Stimulated activated CD8-positive, alpha-beta memory T cell treated with anti-CD3 and anti-CD28 coated beads, Interleukin-7, amount 100 ng/mL, for 1 hour (primary cell): ENCODE data around the gene TSHR.
"Not testable (repeated sequence)": the region's sequence is repeated elsewhere in the genome, so short reads cannot be mapped to it uniquely, and the experiment has no call there.

Experiments
- DNase-seq, 2 donors: peaks; one replicate each; pipeline ENCODE4 v3.0.0-alpha.2; 2020; ENCODE audit warnings: low read depth in 2 of 2

TSHR gene

DNA sequence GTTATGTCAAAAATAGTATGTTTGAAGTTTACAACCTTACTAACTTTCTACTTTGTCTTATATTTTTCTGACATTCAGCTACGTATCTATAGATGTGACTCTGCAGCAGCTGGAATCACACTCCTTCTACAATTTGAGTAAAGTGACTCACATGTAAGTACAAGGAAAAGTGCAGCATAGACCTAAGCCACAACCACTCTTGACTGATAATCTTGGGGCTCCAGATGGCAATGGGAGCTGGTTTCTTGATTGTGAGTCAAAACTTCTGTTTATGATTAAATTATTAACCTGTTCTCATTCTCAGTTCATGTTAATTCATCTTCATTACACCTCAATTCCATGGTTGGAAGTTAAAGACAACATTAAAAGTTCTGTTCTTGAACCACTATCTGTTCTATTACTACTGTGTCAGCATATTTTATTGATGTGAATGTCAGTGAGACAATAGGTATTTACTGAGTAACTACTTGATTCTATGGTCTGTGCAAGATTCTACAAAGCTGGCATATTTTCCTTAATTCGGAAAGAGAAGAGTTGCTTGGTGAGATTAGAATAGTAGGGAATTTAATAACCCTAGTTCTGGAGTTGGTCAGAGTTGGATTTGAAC lies 112.9 kb downstream of the TSHR start:
- no peak for DNase-seq

DNA sequence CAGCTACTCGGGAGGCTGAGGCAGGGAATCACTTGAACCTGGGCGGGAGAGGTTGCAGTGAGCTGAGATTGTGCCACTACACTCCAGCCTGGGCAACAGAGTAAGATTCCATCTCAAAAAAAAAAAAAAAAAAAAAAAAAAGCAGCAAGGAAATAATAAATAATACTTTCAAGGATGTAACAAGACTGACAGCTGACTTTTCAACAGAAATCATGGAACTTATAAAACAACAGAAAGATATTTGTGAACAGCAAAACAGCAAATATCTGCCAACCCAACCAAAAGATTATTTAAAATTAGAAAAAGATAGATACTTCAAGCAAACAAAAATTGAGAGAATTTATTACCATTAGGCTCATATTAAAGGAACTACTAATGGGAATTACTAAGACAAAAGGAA lies 115.1 kb downstream of the TSHR start:
- no peak for DNase-seq

DNA sequence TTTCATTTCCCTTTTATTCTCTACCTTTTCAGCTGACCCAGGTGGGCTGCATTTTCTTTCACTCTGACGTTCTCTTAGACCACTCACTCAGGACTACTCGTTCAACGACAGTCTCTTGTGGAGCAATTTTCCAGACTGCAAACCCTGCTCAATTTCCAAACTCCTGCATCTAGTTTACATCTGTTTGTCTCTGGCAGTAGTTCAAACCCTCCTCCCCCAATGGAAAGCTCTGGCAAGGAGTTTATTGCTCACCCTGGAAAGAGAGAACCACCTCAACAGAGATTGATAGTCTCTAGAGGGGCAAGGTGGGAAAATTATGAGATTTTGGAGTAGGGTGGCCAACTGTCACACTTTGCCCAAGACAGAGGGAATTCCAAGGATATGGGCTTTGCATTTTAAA lies 130.2 kb downstream of the TSHR start:
- DNase-seq, result no peak

DNA sequence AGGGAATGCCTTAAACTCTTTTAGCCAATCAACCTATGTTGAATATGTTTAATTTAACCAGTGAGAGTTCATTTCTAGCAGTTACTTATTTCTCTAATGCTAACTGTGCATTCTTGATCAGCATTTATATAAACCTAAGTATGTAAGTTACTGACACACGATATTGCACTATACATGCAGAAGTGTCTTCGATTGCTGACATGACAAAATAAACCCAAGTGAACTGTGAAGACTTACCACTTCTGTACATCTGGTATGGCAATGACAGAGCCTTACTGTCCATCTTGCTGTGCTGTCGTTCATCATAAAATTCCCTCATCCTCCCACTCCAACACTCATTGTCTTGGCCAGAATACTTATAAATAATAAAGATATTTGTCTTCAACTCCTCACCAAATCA lies 131.8 kb downstream of the TSHR start:
- no peak for DNase-seq

DNA sequence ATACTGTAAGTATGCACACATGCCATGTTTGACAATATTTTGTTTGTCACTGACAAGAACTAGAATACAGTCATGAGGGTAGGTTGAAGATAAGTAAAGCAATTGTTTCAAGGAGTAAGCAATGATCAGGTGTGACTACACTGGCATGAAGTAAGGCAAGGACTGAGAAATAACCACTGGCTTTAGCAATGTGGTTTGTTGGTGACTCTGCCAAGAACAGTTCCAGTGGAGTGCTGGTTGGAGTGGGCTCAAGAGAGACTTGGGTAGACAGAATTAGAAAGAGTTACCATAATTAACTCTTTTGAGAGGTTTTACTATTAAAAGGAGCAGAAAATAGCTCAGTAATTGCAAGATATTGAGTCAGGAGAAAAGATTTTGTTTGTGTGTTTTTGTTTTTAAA lies 135.7 kb downstream of the TSHR start:
- no peak for DNase-seq

DNA sequence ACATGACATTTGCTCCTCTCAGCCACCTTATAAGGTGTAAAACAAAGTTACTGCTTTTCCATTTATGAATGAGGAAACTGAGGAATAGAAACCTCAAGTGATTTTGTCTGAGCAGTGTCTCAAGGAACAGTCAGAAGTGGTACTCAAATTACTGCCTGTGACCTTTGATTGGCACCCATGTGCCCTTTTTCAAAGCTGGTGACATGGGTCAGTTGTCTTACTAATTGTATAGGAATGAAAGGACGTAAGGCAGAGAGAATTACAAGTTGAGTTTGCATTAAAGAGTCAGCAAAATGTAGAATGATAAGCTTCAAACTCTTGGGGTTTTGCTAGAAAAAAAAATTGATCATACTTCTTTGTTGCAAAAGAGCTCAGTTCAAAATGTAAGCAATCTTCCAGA lies 136.2 kb downstream of the TSHR start:
- DNase-seq, result no peak

DNA sequence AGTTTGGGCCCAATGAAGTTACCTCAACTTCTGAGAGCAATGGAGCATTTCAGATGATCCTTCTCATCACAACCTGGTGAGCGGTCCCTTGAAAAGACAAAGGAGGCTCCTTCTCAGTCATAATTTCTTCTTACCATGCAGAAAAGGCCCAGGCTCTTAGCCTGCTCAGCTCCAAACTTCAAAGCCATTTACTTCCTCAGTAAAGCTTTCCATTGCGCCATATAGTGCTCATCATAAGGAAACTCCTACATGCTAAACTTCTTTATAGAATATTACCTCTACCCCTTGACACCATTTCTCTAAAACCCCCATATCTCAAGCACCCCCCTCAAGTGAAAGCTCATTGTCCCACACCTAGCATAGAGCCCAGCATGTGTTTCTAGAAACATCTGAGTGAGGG lies 138.2 kb downstream of the TSHR start:
- DNase-seq, result no peak

DNA sequence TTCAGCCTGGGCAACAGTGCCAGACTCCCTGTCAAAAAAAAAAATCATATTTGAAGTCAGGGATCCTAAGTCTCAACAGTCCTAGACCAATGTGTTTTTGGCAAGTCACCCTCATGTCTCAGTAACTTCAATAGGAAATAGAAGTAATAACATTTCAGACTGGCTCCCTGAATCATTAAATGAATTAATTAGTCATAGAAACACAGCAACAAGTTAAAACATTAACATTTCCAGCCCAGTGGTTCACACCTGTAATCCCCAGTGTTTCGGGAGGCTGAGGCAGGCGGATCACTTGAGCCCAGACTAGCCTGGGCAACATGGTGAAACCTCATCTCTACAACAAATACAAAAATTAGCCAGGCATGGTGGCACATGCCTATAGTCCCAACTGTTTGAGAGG lies 140.1 kb downstream of the TSHR start:
- no peak for DNase-seq

DNA sequence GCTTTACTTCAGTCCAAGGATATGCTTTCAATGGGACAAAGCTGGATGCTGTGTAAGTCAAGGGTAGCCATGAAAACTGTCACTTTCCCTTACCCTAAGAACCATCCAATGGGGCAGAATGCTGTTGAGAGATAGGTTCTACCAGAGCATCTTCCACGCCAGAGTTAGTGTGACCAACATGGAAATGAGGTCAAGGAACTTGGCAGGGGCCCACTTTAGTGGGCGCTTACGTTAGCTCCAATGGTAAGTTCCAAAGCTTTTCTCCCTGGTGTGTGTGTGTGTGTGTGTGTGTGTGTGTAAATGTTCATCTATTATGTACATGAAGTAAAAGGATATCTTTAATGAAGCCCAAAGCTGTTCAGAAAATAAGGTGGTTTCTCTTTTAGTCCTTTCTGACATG lies 141.2 kb downstream of the TSHR start:
- DNase-seq, result no peak

DNA sequence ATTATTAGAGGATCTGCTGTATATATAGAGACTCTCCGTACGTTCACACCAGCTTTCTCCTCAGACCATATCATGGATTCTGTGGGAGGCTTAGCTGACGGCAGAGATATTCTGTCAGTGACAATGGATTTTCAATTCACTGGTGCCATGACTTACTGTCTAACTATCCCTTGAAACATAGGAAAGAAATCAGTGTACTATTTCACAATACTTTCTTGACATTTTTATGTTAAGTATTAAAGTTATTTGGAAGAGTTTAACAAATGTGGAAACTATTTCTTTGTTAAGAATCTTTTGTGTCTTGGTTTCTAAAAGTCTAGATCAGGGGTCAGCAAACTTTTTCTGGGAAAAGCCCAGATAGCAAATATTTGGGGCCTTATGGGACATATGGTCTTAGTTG lies 146.8 kb downstream of the TSHR start:
- DNase-seq, result no peak

DNA sequence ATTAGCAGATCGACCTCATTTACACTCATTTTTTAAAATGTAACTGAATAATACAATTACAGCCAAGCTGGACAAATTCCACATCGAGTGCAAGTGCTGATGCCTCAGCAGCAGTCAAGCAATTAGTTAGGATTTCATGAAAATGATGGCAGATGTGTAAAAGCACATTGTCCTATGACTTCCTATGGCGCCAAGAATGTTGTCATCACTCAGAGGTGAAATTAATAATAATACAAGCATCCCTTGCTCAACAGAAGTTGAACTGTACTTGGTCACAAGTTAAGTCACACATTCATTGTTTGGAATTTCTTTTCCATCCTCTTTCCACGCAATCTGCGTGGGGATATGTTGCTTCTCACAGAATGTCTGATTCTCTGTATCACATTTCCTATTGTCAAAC lies 148.0 kb downstream of the TSHR start:
- DNase-seq, result no peak

DNA sequence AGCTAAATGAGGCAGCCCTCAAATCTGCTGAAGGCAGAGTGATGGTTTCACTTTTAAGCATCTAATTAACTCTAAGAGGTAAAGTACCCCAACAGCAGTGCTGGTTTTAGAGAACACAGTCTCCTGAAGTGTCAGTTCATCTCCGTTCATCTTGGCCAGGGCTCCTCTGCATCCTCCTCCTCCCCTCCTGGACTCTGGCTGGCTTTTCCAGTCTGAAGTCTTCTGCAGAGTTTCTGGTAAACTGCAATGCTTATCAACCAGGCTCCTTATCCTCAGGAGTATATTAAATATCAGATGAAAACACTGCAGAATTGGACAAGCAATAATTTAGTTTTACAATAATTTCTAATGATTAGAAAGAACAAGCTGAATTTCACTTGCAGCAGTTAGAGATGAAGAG lies 150.0 kb downstream of the TSHR start:
- no peak for DNase-seq

DNA sequence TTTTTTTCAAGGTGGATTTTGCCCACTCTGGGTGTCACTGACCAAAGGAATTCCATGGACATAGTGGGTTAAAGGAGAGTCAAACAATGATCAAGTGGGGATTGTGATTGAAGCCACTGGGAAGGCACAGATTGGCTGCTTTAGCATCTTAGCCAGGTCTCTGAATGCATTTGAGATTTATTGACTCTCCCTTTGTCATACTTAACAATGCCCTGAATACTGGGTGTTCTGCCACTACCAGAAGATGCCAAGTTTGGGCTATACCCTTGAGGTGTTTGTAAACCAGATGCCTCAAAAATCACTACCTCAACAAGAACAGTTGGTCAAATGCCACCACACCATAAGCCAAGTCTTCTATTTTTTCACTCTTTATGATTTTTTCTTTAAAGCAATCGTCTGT lies 150.5 kb downstream of the TSHR start:
- DNase-seq, result no peak

DNA sequence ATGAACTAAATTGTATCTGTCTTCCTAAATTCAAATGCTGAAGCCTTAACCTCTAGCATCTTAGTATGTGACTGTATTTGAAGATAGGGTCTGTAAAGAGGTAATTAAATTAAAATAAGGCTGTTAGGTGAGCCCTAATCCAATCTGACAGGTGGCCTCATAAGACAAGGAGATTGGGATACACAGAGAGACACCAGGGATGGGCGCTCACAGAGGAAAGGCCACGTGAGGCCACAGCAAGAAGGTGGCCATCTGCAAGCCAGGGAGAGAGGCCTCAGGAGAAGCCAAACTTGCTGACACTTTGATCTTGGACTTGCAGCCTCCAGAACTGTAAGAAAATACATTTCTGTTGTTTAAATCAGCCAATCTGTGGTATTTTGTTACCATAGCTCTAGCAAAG lies 154.8 kb downstream of the TSHR start:
- no peak for DNase-seq

DNA sequence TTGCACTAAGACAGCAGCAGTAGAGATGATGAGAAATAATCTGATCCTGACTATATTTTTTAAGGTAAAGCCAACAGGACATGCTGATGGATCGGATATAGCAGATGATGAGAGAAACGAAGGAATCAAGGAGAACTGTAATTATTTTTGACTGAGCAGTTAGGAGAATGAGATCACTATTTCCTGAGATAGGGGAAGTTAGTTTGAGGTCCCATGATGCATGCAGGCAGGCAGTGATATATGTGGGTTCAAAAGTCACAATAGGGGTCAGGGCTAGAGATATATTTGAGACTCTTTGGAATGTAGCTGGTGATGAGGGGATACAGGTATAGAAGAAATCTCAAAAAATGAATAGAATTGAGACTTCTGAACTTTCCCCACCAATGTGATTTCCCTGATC lies 157.8 kb downstream of the TSHR start:
- no peak for DNase-seq

DNA sequence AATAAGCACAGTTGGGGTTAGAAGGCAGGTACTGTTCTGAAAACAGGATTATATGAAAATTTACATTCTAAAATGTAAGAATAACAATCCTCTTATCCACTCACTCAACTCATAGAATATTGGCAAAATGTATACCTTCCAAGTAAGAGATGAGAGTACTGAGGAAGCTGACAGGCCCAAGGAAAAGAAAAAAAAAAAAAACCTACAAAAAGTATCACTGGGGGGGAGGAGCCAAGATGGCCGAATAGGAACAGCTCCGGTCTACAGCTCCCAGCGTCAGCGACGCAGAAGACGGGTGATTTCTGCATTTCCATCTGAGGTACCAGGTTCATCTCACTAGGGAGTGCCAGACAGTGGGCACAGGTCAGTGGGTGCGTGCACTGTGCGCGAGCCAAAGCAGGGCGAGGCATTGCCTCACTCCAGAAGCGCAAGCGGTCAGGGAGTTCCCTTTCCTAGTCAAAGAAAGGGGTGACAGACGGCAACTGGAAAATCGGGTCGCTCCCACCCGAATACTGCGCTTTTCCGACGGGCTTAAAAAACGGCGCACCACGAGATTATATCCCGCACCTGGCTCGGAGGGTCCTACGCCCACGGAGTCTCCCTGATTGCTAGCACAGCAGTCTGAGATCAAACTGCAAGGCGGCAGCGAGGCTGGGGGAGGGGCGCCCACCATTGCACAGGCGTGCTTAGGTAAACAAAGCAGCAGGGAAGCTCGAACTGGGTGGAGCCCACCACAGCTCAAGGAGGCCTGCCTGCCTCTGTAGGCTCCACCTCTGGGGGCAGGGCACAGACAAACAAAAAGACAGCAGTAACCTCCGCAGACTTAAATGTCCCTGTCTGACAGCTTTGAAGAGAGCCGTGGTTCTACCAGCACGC lies 158.8 kb downstream of the TSHR start:
- not testable (repeated sequence) for DNase-seq

DNA sequence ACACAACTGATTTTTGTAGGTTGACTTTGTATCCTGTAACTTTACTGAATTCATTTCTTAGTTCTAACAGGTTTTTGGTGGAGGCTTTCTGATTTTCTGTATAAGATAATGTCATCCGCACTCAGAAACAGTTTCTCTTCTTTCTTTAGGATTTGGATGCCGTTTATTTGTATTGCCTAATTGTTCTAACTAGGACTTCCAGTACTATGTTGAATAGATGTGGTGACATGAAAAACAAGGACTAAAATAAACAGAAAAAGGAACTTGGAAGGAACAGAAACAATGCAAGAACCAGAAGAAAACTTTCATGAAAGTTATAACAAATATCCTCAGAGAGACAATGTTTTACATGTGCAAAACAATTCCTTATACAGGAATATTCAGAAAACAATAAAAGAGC lies 165.1 kb downstream of the TSHR start:
- DNase-seq, result no peak

DNA sequence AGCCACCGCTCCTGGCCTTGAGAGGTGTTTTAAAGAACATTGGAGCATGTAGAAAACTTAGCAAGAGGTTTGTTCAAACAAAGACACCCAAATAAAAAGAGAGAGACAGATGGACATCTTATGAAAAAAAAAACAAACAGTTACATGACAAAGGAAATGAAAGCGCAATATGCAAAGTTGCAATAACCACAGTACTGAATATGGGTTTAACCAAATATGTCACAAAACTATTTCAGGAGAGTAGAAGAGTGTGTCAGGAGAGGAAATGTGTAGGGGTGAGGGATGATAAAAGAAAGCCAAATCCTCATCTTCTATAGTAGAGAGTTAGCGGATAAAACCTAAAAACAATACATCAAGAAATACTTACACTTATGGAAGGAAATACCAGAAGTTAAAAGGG lies 166.9 kb downstream of the TSHR start:
- no peak for DNase-seq

DNA sequence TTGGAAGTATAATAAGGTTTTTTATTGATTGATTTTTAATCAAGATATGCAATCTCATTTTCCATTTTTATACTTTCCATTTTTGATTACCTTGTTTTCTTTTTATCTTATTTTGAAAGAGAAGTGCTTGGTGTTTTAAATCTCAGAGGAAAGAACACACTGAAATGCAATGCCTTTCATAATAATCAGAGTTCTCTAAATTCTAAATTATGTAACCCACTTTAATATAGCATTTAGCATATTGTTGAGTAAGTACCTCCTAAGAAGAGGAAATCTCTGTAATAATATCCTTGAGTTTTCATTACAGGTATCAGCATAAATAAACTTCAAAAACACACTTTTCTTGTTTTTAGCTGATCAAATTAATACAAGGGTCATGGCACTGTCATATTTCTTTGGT lies 168.4 kb downstream of the TSHR start:
- no peak for DNase-seq

DNA sequence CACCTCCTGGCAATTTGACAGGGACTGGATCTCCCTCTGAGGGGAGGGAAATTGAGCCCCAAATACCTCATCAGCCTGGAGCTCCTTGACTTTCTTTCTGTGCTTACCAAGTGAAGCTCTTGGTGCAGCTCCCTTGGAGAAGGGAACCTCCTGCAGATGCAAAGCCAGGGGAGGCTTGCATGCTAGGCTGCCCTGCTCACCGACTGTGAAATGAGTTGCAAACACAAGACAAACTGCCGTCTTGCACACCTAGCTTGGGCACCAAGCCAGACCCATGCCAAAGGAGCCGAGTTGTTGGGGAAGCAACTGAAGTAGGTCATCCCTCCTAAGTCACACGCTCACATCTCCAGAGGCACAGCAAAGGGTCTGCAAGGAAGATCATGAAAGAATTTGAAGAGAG lies 170.1 kb downstream of the TSHR start:
- DNase-seq, result no peak

DNA sequence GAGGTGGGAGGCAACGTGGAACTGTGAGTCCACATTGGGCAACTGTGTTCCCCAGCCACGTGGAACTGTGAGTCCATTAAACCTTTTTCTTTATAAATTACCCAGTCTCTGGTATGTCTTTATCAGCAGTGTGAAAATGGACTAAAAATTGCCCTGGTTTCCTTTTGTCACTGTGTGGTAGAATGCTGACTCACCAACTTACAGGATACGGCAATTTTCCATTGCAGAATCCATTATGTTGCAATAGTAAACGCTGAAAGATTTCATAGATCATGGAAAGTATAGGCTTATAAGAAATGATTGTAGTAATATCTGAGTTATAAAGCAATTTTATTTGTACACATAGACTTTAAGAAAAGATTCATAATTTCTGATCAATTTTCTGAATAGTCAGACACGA lies 172.4 kb downstream of the TSHR start:
- DNase-seq, result no peak

DNA sequence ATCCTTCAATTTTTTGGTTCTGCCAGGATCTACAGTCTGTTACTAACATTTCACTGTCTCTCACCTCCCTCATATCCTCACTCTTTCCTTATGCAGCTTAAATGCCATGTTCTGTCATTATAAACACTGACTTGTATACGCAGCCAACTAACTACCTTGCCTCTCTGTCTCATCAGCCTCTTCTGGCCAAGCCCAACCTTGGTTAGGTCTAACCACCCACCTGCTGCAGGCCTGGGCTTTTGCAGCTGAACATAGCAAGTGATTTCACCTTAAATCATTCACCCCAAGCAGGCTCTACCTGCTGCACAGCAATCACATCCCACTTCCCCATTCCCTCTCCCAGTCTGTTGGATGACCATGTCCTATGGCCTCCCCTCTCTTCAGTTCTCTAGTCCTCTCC lies 173.8 kb downstream of the TSHR start:
- DNase-seq, result no peak

DNA sequence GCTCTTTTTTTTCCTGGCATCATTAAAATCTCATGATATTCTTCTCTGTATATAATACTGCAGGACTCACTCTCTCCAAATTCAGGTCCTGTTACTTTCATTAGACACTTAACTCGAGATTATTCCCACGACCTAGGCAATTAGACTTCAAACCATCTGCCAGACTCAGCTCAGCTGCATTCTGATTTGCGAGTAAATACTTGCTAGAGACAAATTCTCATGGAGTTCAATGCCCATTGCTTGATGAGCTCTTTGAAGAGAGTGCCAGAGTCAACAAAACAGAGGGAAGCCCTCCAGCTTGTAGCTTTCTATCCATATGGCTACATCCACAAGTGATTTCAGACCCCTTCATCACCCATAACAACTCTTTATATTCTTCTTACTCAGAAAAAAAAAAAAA lies 177.0 kb downstream of the TSHR start:
- DNase-seq, result no peak

DNA sequence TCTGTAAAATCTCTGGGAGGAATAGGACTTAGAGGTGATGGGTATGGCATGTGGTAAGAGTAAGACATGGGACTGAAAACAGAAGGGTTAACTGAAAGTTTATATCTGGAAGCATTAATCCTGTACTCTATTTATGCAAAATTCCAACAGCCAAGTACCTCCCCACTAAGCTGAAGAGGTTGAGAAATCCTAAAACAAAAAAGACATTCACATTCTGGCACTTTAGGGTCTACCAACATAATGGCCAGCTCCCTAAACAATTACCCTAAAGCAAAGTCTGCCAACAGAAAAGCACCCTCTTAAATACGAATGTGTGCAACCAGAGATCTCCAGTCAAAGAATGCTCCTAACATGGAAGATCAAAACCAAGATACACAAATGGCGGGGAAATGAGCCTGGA lies 178.0 kb downstream of the TSHR start:
- no peak for DNase-seq
